ENCODE results near the gene CRYL1.

Gene CRYL1

DNA sequence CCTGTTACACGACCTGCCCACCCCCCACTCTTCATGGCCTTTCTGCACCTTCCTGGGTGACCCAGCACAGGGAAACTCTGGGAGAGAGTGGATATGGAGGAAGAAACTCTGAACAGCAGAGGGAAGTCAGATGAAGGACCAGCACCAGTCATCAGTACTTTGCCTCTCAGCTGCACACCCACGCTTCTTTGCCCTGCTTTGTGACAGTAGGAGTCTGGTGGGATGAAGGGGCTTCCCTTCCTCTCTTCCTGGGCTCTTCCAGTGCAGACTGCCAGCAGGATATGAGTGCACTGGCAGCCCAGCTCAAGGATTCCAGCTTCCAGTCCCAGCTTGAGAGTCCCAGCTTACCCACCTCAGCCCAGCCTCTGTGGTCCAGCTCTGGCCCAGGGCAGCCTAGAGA is 68.9 kb downstream of the CRYL1 start:
- no peak for DNase-seq (ENCODE audit: low spot score)
- TF ChIP-seq, protein P1, sequence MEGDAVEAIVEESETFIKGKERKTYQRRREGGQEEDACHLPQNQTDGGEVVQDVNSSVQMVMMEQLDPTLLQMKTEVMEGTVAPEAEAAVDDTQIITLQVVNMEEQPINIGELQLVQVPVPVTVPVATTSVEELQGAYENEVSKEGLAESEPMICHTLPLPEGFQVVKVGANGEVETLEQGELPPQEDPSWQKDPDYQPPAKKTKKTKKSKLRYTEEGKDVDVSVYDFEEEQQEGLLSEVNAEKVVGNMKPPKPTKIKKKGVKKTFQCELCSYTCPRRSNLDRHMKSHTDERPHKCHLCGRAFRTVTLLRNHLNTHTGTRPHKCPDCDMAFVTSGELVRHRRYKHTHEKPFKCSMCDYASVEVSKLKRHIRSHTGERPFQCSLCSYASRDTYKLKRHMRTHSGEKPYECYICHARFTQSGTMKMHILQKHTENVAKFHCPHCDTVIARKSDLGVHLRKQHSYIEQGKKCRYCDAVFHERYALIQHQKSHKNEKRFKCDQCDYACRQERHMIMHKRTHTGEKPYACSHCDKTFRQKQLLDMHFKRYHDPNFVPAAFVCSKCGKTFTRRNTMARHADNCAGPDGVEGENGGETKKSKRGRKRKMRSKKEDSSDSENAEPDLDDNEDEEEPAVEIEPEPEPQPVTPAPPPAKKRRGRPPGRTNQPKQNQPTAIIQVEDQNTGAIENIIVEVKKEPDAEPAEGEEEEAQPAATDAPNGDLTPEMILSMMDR (IDR thresholded peaks at IDR 0.05; ENCODE audit: extremely low read depth, missing control alignments) = no peak

DNA sequence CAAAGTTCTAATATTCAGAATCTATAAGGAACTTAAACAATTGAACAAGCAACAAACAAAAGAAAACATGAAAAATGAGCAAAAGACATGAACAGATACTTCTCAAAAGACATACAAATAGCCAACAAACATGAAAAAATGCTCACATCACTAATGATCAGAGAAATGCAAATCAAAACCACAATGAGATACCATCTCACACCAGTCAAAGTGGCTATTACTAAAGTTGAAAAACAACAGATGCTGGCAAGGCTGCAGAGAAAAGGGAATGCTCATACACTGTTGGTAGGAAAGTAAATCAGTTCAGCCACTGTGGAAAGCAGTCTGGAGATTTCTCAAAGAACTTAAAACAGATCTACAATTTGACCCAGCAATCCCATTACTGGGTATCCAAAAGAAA is 74.3 kb downstream of the CRYL1 start:
- no peak for DNase-seq (ENCODE audit: low spot score)
- TF ChIP-seq, protein P1 (IDR thresholded peaks at IDR 0.05; ENCODE audit: extremely low read depth, missing control alignments) = no peak

DNA sequence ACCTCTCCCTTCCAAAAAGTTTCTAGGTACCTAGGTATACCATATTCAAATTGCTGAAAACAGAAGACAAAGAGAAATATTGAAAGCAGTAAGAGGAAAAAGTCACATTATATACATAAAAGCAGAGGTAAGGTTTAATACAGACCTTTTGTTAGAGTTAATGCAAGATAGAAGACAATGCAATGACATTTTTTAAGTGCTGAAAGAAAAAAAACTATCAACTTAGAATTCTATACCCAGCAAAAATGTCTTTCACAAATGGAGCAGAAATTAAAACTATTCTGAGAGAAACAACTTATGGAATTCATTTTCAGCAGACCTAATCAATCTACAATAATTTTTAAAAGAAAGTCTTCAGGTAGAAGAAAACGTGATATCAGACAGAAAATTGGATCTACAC is 77.2 kb downstream of the CRYL1 start:
- TF ChIP-seq, protein P1 (IDR thresholded peaks at IDR 0.05; ENCODE audit: extremely low read depth, missing control alignments) = no peak
- DNase-seq (ENCODE audit: low spot score) = no peak

DNA sequence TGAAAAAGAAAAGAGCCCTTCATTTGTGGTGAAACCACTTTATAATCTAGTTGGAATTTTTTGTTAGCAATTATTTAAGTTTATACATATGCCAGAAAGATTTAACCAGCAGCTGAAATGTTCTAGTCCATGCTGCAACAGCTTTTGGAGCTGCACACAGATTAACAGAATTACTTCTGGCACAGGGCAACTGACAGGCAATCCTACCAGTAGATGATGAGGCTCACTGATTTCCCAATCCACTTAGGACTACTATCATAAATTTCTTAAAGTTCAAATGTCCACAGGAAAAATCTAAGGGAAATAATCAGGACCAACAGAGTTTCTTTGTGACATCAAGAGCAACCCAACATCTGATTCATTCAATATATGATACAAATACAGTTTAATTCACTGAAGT is 78.8 kb downstream of the CRYL1 start:
- DNase-seq (ENCODE audit: low spot score) = no peak
- TF ChIP-seq, protein P1 (IDR thresholded peaks at IDR 0.05; ENCODE audit: extremely low read depth, missing control alignments) = no peak

DNA sequence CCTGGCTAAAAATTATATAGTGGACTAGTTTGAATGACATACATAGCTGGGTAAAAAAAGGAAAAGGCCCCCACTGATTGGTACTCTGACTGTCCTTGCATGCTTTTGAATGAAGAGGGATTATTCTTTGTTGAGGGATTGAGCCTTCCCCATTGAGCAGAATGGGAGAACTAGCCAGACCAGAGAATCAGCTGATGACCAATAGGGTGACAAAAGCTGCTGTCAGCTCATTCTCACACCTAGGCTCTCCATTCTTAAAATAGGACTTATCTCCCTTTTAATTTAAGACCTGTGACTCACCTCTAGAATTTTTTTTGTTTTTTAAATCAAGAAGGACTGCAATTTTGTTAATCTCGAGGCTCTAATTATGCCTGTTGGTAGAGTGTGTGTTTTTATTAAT is 79.3 kb downstream of the CRYL1 start:
- DNase-seq (ENCODE audit: low spot score) = no peak
- TF ChIP-seq, protein P1 (IDR thresholded peaks at IDR 0.05; ENCODE audit: extremely low read depth, missing control alignments) = no peak

DNA sequence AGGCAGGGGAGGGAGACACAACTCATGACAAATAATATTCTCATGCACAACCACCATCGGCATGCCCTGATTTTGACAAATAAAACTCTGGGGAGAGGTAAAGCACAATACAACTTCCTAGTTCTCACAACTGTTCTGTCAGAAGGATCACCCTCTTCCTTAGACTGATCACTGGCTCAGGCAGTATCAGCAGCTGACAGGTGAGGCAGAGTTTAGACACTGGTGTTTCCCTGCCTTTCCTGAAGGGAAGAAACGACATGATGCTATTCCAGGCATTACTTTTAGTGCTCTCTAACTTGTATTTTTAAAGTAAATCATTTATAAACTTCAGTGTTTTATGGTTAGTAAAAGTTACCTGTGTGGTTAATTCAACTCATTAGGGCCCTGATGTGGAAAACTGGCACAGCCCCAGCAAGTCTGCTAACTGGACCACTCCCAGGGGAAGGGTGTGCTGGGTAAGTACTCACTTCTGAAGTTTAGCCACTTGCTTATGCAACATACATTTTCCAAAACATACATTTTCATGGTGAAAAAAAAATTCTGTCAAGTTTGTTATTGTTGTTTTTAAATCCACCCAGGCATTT is 82.8 kb downstream of the CRYL1 start:
- TF ChIP-seq, protein P1 (IDR thresholded peaks at IDR 0.05; ENCODE audit: extremely low read depth, missing control alignments) = no peak
- DNase-seq (ENCODE audit: low spot score) = no peak

DNA sequence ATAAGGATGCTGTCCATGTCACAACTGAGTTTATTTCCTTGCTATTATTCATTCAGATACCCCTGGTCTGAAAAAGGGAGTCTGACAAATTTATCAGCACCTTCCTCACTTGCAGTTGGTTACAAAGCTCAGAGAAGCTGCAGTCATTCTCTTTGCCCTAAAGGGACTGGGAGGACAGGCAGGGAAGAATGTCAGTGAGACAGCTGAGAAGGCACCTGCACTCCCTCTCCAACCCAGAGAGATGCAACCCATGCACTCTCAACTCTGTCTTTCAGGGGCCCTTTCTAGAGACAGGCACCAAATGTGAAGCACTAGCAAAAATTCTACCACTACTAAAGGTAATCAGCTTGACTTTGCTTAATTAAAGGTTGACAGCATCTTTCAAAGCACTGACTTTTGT is 83.3 kb downstream of the CRYL1 start:
- DNase-seq (ENCODE audit: low spot score) = no peak
- TF ChIP-seq, protein P1 (IDR thresholded peaks at IDR 0.05; ENCODE audit: extremely low read depth, missing control alignments) = no peak
